22Rv1 (cell line): ENCODE measurements around the gene CCL21.

Experiments
- CTCF ChIP-seq: fragments of 450-650 bp; IDR thresholded peaks from 2 replicates; pipeline ENCODE4 v1.5.1; 2017; ENCODE audit warnings: mild to moderate bottlenecking
- ZFX ChIP-seq: fragments of 450-650 bp; IDR thresholded peaks from 2 replicates; pipeline ENCODE4 v1.6.1; 2017; ENCODE audit warnings: antibody characterized with exemption, borderline replicate concordance

- TF ChIP-seq CTCF = no peak
- TF ChIP-seq ZFX = no peak
Measured at GRCh38 chr9:34685591-34685990, 24.3 kb downstream of the CCL21 start.
